ENCODE measurements around the gene LIPA. TPM values are rescaled to one million over a fixed set of nuclear protein-coding genes. Genes with fewer than 3 reads are reported as not detected.

LIPA gene
- 56.8 and 68.0 TPM in 2 replicates for total RNA-seq

DNA sequence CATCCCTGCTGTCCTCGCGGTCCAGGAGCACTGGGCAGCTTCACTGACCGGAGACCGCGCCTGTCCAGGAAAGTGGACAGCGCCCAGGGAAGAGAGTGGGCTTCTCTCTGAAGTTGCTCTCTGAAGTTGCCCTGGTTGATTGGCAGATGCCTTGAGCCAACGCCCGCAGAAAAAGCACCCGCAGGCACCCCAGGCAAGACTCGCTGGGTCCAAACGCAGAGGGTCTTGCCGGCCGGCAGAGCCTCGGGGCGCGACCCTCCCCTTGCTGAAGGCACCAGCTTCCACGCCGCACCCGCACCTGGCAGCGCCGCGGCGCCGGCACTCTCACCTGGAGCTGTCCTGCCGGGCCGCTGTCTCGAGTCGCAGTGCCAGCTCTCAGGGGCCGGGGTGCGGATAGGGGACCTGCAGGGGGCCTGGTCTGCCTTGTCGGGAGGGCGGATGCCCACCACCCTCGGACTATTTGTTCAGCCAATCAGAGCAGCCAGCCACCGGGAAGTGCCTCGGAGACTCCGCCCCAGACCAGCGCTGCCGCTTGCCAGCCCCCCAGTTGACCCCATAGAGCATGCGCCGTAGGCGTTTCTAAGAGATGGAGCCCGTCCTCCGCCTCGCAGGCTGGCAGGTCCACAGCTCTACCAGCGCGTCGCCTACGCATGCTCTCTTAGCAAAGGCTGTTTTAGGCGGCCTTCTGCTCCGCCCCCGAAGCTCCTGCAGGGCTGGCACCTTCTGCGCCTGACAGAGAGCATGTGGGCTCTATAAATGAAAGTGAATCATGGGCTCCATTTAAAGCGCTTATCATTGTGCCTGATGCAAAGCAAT lies at the start of gene LIPA:
LIPA (minus strand) TSS at position 367 of the 816 bp plus-strand sequence. CDS start 4,127 bp downstream, outside the sequence.

DNA sequence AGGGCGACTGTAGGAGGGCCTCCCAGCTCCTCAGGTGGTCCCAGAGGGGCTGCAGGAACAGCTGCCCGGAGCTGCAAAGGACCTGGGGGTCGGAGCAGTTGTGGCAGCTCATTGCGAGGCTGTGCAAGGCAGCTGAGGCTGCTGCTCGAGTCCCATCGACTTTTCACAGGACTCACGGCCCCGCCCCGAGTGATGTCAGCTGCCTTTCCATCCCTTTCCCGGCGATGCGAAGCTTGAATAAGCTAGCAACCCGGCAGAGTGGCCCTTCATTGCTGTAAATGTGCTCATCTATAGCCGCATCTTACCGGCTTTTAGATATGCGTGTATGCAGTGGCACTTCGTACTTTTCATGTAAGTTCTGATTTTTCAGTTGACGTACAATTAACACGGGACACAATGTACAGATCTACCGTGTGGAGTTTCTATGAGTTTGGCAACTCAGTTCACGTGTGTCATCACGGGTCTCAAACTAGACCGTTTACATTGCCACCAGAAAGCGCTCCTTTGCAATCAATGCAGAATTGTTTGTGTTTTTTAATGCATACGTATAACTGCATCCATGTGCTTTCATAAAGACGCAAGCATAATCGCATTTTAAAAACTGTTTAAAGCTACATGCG lies 44.3 kb downstream of the LIPA start, which contains the start of gene CH25H:
CH25H (minus strand) TSS at position 137 of the 620 bp plus-strand sequence; CDS start at position 112, 25 bp downstream.

Other genes starting within 250 kb of the LIPA start
- gene CH25H, start 44.5 kb downstream of the LIPA start, total RNA-seq = 2.1 and 4.8 TPM in 2 replicates
- 7.4 and 9.9 TPM in 2 replicates for gene IFIT2, start 50.3 kb upstream of the LIPA start, total RNA-seq
- gene IFIT3, start 76.2 kb upstream of the LIPA start, total RNA-seq = 45.0 and 48.6 TPM in 2 replicates
- not detected in 2 replicates for gene IFIT1B, start 126.3 kb upstream of the LIPA start, total RNA-seq
- gene IFIT1, start 140.8 kb upstream of the LIPA start, total RNA-seq = 33.3 and 45.0 TPM in 2 replicates
- gene IFIT5, start 162.8 kb upstream of the LIPA start, total RNA-seq = 39.5 and 42.4 TPM in 2 replicates

Measured in articular chondrocyte of knee joint (primary cell).